ENCODE data around the gene LZTR1. TPM values are rescaled to one million over a fixed set of nuclear protein-coding genes. Genes with fewer than 3 reads are reported as not detected.

The LZTR1 gene
- total and polyA plus RNA-seq, 2 of the 4 experiments (the other 2 are of a cell fraction): 22.8 to 41.3 TPM

DNA sequence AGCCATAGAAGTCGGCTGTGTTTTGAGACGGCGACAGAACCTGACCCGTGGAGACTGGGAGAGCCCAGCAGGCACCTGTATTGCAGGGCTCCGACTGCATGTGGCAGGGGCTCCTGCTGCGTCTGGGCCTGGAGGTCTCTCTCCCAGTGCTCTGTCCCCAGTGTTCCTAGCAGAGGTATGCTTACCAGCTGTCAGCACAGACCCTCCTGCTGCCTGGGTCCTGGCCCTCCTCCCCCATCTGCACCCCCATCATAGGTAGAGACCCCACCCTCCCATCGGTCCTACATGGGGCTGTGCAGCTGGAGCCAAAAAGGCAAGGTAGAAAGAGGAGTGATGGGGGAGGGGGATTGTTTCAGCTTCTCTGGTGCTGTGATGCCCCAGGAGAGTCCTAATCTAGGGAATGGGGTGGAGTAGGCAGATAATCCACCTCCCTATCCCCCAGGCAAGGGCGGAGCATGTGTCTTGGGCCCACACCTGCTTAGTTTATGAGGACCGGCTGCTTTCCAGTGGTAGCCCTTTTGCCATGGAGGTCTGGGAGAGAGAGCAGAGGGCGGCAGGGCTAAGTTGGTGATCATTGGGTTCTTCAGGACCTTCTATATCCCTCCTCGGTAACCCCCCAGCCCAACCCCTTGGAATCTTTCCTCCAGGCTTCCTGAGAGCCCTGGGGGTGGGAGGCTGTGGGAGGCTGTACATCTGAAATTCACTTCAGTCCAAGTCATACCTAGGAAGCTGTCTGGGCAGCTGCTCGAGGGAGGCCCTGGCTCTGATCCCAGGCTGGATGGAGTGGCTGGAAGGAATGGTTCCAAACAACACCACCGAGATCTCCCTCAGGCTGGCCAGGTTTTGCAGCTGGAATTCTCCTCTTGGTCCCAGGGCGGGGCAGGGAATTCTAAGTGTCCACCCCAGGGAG, 44.9 kb downstream of the LZTR1 start:
- POLR2A ChIA-PET (ENCODE audit: unreplicated experiment): no interaction called here
- no peak overlapping the region for H4K8ac ChIP-seq (ENCODE audit: low read depth in 2 of 2, low read length in 2 of 2)
- H3K4ac ChIP-seq (ENCODE audit: low read depth, low read length): 0 out of 2 replicates have a peak overlapping the region, but pooled peaks have one; percentile 24
- H3K9me1 ChIP-seq (ENCODE audit: insufficient read depth, low read length): no peaks in the 10 kb centered on the region
- ATAC-seq (ENCODE audit: low read depth) (peak; percentile 89), DNase-seq (peak; percentile 68)
- no peak overlapping the region for H2BK20ac ChIP-seq (ENCODE audit: low read depth, low read length)
- H4K5ac ChIP-seq (ENCODE audit: low read depth, low read length): no peak overlapping the region
- H3K9me3 ChIP-seq (ENCODE audit: control insufficient read depth, insufficient read depth, low read length): no peaks in the 10 kb centered on the region
- H3K27ac ChIP-seq (ENCODE audit: insufficient read depth, low read length): no peak overlapping the region
- H3K4me3 ChIP-seq (ENCODE audit: insufficient read depth, low read depth, low read length): no peak overlapping the region
- dilution Hi-C loops (cut with HindIII; ENCODE audit: low sequenced_read_pairs, unreplicated experiment) (no loop called here), intact Hi-C loops (cut with micrococcal nuclease) (no loop called here), in situ Hi-C loops (cut with MboI; ENCODE audit: low sequenced_read_pairs) (no loop called here)
- H3K27me3 ChIP-seq (ENCODE audit: control insufficient read depth, insufficient read depth, low read length): peaks cover 27% of the 10 kb centered on the region
- no peak overlapping the region for H2AFZ ChIP-seq (replicated peaks; ENCODE audit: low read length, poor library complexity)
- H2AK9ac ChIP-seq (replicated peaks; ENCODE audit: low read depth, low read length, poor library complexity): peak overlapping the region; percentile 69
- H3K4me2 ChIP-seq (ENCODE audit: low read depth, low read length): no peak overlapping the region
- no peak overlapping the region for H3K14ac ChIP-seq (replicated peaks; ENCODE audit: low read depth, low read length)
- CTCF ChIA-PET: interaction anchor here (0.5 kb wide), 1 partner anchor 30 kb away, joined by 4 read pairs; no protein-coding TSS in a partner anchor
- H4K91ac ChIP-seq (ENCODE audit: insufficient read depth, low read depth, low read length): no peak overlapping the region
- H2BK5ac ChIP-seq (ENCODE audit: low read depth, low read length, poor library complexity, severe bottlenecking): no peak overlapping the region
- no peaks in the 10 kb centered on the region for H4K20me1 ChIP-seq (ENCODE audit: insufficient read depth, low read length)
- peaks cover 2% of the 10 kb centered on the region; the same call in 1 of the 2 replicates for H3K4me1 ChIP-seq (ENCODE audit: control insufficient read depth, insufficient read depth, low read length)
- H3K18ac ChIP-seq (ENCODE audit: low read depth, low read length): no peak overlapping the region
- no peak overlapping the region for H2BK120ac ChIP-seq (ENCODE audit: low read depth, low read length)
- no peak overlapping the region for H3K56ac ChIP-seq (ENCODE audit: extremely low read depth, insufficient read depth, low read length)
- BruUV-seq (replicated peaks): no TSS peak
- no peak overlapping the region for H3K9ac ChIP-seq (ENCODE audit: low read depth, low read length)
- no peak overlapping the region for H3K23ac ChIP-seq (ENCODE audit: low read depth, low read length)
- H3K36me3 ChIP-seq (ENCODE audit: control insufficient read depth, insufficient read depth, low read length): no peaks in the 10 kb centered on the region
- 17% methylated on average over 1 of the region's 14 CpGs; no CpG with 5 or more reads in 1 of the 2 experiments for WGBS, 2 experiments (ENCODE audit: extremely low coverage in 2 of 2, insufficient read length in 1 of 2)
- TF ChIP-seq RFX5 (IDR thresholded peaks at IDR 0.05; ENCODE audit: low read depth, low read length): no peak
- no peak for TF ChIP-seq MAFK (IDR thresholded peaks at IDR 0.05; ENCODE audit: low read depth, low read length)
- no peak for TF ChIP-seq POLR2A (IDR thresholded peaks at IDR 0.05; ENCODE audit: low read depth, low read length)
- TF ChIP-seq CHD1 (IDR thresholded peaks at IDR 0.05; ENCODE audit: low read depth, low read length): no peak
- no peak for TF ChIP-seq RAD21 (IDR thresholded peaks at IDR 0.05; ENCODE audit: low read length)
- TF ChIP-seq CTCF (conservative IDR thresholded peaks at IDR 0.05; ENCODE audit: low read depth, low read length): no peak
- no peak for TF ChIP-seq SMC3 (IDR thresholded peaks at IDR 0.05; ENCODE audit: low read depth, low read length)
- no peak for TF ChIP-seq USF2 (IDR thresholded peaks at IDR 0.05; ENCODE audit: low read depth, low read length)
- no peak for TF ChIP-seq BHLHE40 (IDR thresholded peaks at IDR 0.05; ENCODE audit: low read depth, low read length)
- TF ChIP-seq RCOR1 (IDR thresholded peaks at IDR 0.05; ENCODE audit: insufficient replicate concordance, low read length): no peak
- no peak overlapping the region for H2BK15ac ChIP-seq (ENCODE audit: low read depth, low read length)
- H3K79me1 ChIP-seq (ENCODE audit: low read depth in 1 of 2, low read length in 2 of 2): no peaks in the 10 kb centered on the region
- H2AK5ac ChIP-seq (ENCODE audit: low read depth, low read length): 0 out of 2 replicates have a peak overlapping the region, but pooled peaks have one; percentile 33
